Astrocyte (in vitro differentiated cells and primary cell): ENCODE measurements around the gene CPSF6. TPM values are rescaled to one million over a fixed set of nuclear protein-coding genes. Genes with fewer than 3 reads are reported as not detected.

ENCODE experiments used
- DNase-seq: peaks from one replicate; pipeline ENCODE4 v3.0.0-alpha.2; 2010; ENCODE audit warnings: low read depth
- FAIRE-seq: peaks from 2 replicates; lab custom pipeline; 2011; peaks lifted over from hg19 to GRCh38; lab: Jason Lieb, UNC
- H2AFZ ChIP-seq: 2 replicates; pipeline ENCODE4 v1.6.0; 2012; ENCODE audit warnings: low read depth, low read length, inconsistent platforms
- H3K27ac ChIP-seq: 2 replicates; pipeline ENCODE4 v1.5.1; 2011; ENCODE audit warnings: low read depth, low read length, inconsistent platforms
- H3K27me3 ChIP-seq: 2 replicates; pipeline ENCODE4 v1.6.0; 2011; ENCODE audit warnings: low read length, inconsistent platforms; ENCODE audit not compliant: insufficient read depth
- H3K36me3 ChIP-seq: 2 replicates; pipeline ENCODE4 v1.5.1; 2011; ENCODE audit warnings: low read length, inconsistent platforms; ENCODE audit not compliant: insufficient read depth
- H3K4me1 ChIP-seq: 2 replicates; pipeline ENCODE4 v1.5.1; 2011; ENCODE audit warnings: low read length, inconsistent platforms; ENCODE audit not compliant: insufficient read depth
- H3K4me2 ChIP-seq: 2 replicates; pipeline ENCODE4 v1.6.0; 2012; ENCODE audit warnings: low read length, inconsistent platforms
- H3K4me3 ChIP-seq: 2 replicates; pipeline ENCODE4 v1.5.1; 2011; ENCODE audit warnings: low read depth, mild to moderate bottlenecking, low read length, inconsistent platforms; ENCODE audit not compliant: insufficient read depth
- H3K79me2 ChIP-seq: 2 replicates; pipeline ENCODE4 v1.6.0; 2012; ENCODE audit warnings: mild to moderate bottlenecking, low read length, inconsistent platforms; ENCODE audit not compliant: insufficient read depth
- H3K9ac ChIP-seq: 2 replicates; pipeline ENCODE4 v1.6.0; 2012; ENCODE audit warnings: mild to moderate bottlenecking, low read length, inconsistent platforms
- H3K9me3 ChIP-seq: 2 replicates; pipeline ENCODE4 v1.5.1; 2012; ENCODE audit warnings: low read depth, mild to moderate bottlenecking, low read length, inconsistent platforms; ENCODE audit not compliant: insufficient read depth
- H4K20me1 ChIP-seq: 2 replicates; pipeline ENCODE4 v1.6.0; 2012; ENCODE audit warnings: low read length, inconsistent platforms; ENCODE audit not compliant: insufficient read depth
- H3K27ac Mint-ChIP-seq: one replicate; pipeline ENCODE4 v1.8.0; 2021; ENCODE audit warnings: mild to moderate bottlenecking, mixed read lengths; ENCODE audit not compliant: unreplicated experiment
- H3K27me3 Mint-ChIP-seq: one replicate; pipeline ENCODE4 v1.8.0; 2021; ENCODE audit warnings: low read depth, mixed read lengths; ENCODE audit not compliant: unreplicated experiment
- H3K36me3 Mint-ChIP-seq: one replicate; pipeline ENCODE4 v1.8.0; 2021; ENCODE audit warnings: low read depth, mixed read lengths; ENCODE audit not compliant: unreplicated experiment
- H3K4me1 Mint-ChIP-seq: one replicate; pipeline ENCODE4 v1.8.0; 2021; ENCODE audit warnings: low read depth, mixed read lengths; ENCODE audit not compliant: unreplicated experiment
- H3K4me3 Mint-ChIP-seq: one replicate; pipeline ENCODE4 v1.8.0; 2021; ENCODE audit warnings: mild to moderate bottlenecking, moderate library complexity, mixed read lengths; ENCODE audit not compliant: unreplicated experiment
- H3K9me3 Mint-ChIP-seq: one replicate; pipeline ENCODE4 v1.8.0; 2021; ENCODE audit warnings: mild to moderate bottlenecking, mixed read lengths; ENCODE audit not compliant: unreplicated experiment
- EZH2 ChIP-seq: IDR thresholded peaks from 2 replicates; pipeline ENCODE4 v1.6.1; 2012; ENCODE audit warnings: mild to moderate bottlenecking, low read length, inconsistent platforms; ENCODE audit not compliant: insufficient read depth
- total RNA-seq: library from RNA; stranded (reverse); gene quantifications from 2 replicates; pipeline ENCODE4 v1.2.1, GENCODE V29; 2021
- TF ChIP-seq, protein P1 (sequence below): IDR thresholded peaks from 2 replicates; pipeline ENCODE4 v1.5.1; 2011; ENCODE audit warnings: low read depth, mild to moderate bottlenecking, inconsistent platforms, low read length, moderate library complexity; ENCODE audit not compliant: insufficient read depth

Gene CPSF6
- total RNA-seq, 1 donor from 2014 or later = 68.3 TPM

DNA sequence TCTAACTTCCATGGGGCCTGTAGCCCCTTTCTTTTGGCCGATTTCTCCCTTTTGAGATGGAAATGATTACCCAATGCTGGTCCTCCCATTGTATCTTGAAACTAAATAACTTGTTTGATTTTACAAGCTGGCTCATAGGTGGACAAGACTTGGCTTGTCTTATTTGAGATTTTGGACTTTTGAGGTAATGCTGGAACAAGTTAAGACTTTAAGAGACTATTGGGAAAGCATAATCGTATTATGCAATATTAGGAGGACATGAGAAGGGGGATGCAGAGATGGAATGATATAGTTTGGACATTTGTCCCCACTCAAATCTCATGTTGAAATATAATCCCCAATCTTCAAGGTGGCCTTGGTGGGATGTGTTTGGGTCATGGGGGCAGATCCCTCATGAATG lies 59.6 kb downstream of the CPSF6 start:
- H3K27ac Mint-ChIP-seq = no peak overlapping the region
- no peaks in the 10 kb centered on the region for H3K4me1 Mint-ChIP-seq
- FAIRE-seq (no peak), DNase-seq (no peak)
- Histone ChIP-seq H3K4me1 (no peaks in the 10 kb centered on the region), H4K20me1 (no peaks in the 10 kb centered on the region), H3K27ac (no peak overlapping the region), H3K79me2 (no peaks in the 10 kb centered on the region), H3K27me3 (peaks cover 14% of the 10 kb centered on the region), H3K4me3 (no peak overlapping the region), H3K9me3 (no peaks in the 10 kb centered on the region), H3K4me2 (no peak overlapping the region), H3K9ac (no peak overlapping the region), H2AFZ (no peak overlapping the region), H3K36me3 (no peaks in the 10 kb centered on the region)
- H3K36me3 Mint-ChIP-seq = no peaks in the 10 kb centered on the region
- peaks cover 13% of the 10 kb centered on the region for H3K9me3 Mint-ChIP-seq
- TF ChIP-seq, protein P1, sequence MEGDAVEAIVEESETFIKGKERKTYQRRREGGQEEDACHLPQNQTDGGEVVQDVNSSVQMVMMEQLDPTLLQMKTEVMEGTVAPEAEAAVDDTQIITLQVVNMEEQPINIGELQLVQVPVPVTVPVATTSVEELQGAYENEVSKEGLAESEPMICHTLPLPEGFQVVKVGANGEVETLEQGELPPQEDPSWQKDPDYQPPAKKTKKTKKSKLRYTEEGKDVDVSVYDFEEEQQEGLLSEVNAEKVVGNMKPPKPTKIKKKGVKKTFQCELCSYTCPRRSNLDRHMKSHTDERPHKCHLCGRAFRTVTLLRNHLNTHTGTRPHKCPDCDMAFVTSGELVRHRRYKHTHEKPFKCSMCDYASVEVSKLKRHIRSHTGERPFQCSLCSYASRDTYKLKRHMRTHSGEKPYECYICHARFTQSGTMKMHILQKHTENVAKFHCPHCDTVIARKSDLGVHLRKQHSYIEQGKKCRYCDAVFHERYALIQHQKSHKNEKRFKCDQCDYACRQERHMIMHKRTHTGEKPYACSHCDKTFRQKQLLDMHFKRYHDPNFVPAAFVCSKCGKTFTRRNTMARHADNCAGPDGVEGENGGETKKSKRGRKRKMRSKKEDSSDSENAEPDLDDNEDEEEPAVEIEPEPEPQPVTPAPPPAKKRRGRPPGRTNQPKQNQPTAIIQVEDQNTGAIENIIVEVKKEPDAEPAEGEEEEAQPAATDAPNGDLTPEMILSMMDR = no peak
- no peak for TF ChIP-seq EZH2
- H3K4me3 Mint-ChIP-seq = no peak overlapping the region
- H3K27me3 Mint-ChIP-seq = peaks cover 1% of the 10 kb centered on the region

DNA sequence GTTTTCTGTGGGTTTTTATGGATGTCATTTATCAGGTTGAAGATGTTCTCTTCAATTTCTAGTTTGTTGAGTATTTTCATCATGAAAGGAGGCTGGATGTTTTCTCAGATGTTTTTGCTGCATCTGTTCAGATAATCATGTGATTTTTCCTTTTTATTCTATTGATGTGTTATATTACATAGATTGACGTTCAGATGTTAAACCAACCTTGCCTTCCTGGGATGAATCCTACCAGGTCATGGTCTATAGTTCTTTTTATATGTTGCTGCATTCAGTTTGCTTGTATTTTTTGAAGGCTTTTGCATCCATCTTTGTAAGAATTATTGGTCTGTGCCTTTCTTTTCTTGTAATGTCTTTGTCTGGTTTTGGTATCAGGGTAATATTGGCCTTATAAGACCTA lies 64.9 kb downstream of the CPSF6 start:
- Histone ChIP-seq H3K4me3 (no peak overlapping the region), H3K9ac (no peak overlapping the region), H3K9me3 (no peaks in the 10 kb centered on the region), H4K20me1 (no peaks in the 10 kb centered on the region), H3K36me3 (no peaks in the 10 kb centered on the region), H3K27me3 (peaks cover 8% of the 10 kb centered on the region), H3K4me2 (no peak overlapping the region), H3K4me1 (no peaks in the 10 kb centered on the region), H3K27ac (no peak overlapping the region), H2AFZ (no peak overlapping the region), H3K79me2 (no peaks in the 10 kb centered on the region)
- H3K27ac Mint-ChIP-seq = no peak overlapping the region
- no peaks in the 10 kb centered on the region for H3K4me1 Mint-ChIP-seq
- peaks cover 8% of the 10 kb centered on the region for H3K9me3 Mint-ChIP-seq
- H3K36me3 Mint-ChIP-seq = no peaks in the 10 kb centered on the region
- DNase-seq = no peak
- no peaks in the 10 kb centered on the region for H3K27me3 Mint-ChIP-seq
- TF ChIP-seq, protein P1 = no peak
- no peak for TF ChIP-seq EZH2
- no peak for FAIRE-seq
- no peak overlapping the region for H3K4me3 Mint-ChIP-seq

DNA sequence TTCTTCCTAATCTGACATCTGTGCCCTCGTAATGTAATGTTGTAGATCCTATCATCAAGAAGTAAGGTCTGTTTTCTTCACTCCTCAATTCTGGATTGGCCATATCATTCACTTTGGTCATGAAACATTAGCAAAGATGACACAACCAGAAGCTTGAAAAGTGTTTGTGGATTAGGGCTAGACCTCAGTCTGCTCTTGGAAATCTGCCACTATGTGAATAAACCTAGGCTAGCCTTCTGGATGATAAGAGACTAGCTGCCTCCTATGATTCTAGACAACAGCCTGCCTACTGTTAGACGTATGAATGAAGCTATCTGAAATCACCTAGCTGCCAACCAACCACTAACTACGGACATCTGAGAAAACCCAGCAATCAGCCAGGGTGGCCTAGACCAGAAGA lies 70.1 kb downstream of the CPSF6 start:
- H3K27ac Mint-ChIP-seq = no peak overlapping the region
- no peak overlapping the region for H3K4me3 ChIP-seq
- no peaks in the 10 kb centered on the region for H3K4me1 Mint-ChIP-seq
- H3K27ac ChIP-seq = no peak overlapping the region
- no peak overlapping the region for H3K9ac ChIP-seq
- no peaks in the 10 kb centered on the region for H3K36me3 Mint-ChIP-seq
- TF ChIP-seq EZH2 = no peak
- TF ChIP-seq, protein P1 = no peak
- H3K9me3 ChIP-seq = no peaks in the 10 kb centered on the region
- no peaks in the 10 kb centered on the region for H3K27me3 Mint-ChIP-seq
- H3K27me3 ChIP-seq = no peaks in the 10 kb centered on the region
- FAIRE-seq (no peak), DNase-seq (no peak)
- peaks cover 2% of the 10 kb centered on the region for H3K9me3 Mint-ChIP-seq
- H4K20me1 ChIP-seq = no peaks in the 10 kb centered on the region
- H3K36me3 ChIP-seq = no peaks in the 10 kb centered on the region
- no peak overlapping the region for H2AFZ ChIP-seq
- no peak overlapping the region for H3K4me3 Mint-ChIP-seq
- no peaks in the 10 kb centered on the region for H3K4me1 ChIP-seq
- H3K4me2 ChIP-seq = no peak overlapping the region
- no peaks in the 10 kb centered on the region for H3K79me2 ChIP-seq
